T-helper 17 cell (primary cell): Measurements from ENCODE around the gene FOS. TPM values are rescaled to one million over a fixed set of nuclear protein-coding genes. Genes with fewer than 3 reads are reported as not detected.
"Not testable (repeated sequence)": the region's sequence is repeated elsewhere in the genome, so short reads cannot be mapped to it uniquely, and the experiment has no call there.

Source experiments
- ATAC-seq: fragments of 150-1000 bp; cut with Tn5 transposase; 2 replicates; pipeline ENCODE4 v1.10.0; 2021; ENCODE audit warnings: mild to moderate bottlenecking, moderate library complexity
- DNase-seq, 3 donors: peaks; one replicate each; pipeline versions ENCODE4 v3.0.0 to v3.0.0-alpha.2; 2020 to 2021
- H3K9me3 ChIP-seq: one replicate; pipeline ENCODE4 v1.7.0; 2013; ENCODE audit warnings: low read length, mild to moderate bottlenecking; ENCODE audit not compliant: control insufficient read depth, poor library complexity, severe bottlenecking
- H3K27ac Mint-ChIP-seq: one replicate; pipeline ENCODE4 v1.8.0; 2022; ENCODE audit warnings: mild to moderate bottlenecking, moderate library complexity, mixed read lengths
- H3K27me3 Mint-ChIP-seq: one replicate; pipeline ENCODE4 v1.8.0; 2022; ENCODE audit warnings: mixed read lengths
- H3K36me3 Mint-ChIP-seq: one replicate; pipeline ENCODE4 v1.8.0; 2022; ENCODE audit warnings: low read depth, mixed read lengths
- H3K4me1 Mint-ChIP-seq: one replicate; pipeline ENCODE4 v1.8.0; 2022; ENCODE audit warnings: mild to moderate bottlenecking, mixed read lengths
- H3K4me3 Mint-ChIP-seq: one replicate; pipeline ENCODE4 v1.8.0; 2022; ENCODE audit warnings: mild to moderate bottlenecking, moderate library complexity, mixed read lengths
- total RNA-seq, 4 donors: library from RNA in 2 of 4; stranded (reverse) in 2 of 4; gene quantifications; one replicate each; pipeline ENCODE4 v1.2.3 and lab custom pipeline; 2022 to 2026

FOS gene
- total RNA-seq, 2 donors from 2014 or later, result 2,179 to 4,074 TPM

DNA sequence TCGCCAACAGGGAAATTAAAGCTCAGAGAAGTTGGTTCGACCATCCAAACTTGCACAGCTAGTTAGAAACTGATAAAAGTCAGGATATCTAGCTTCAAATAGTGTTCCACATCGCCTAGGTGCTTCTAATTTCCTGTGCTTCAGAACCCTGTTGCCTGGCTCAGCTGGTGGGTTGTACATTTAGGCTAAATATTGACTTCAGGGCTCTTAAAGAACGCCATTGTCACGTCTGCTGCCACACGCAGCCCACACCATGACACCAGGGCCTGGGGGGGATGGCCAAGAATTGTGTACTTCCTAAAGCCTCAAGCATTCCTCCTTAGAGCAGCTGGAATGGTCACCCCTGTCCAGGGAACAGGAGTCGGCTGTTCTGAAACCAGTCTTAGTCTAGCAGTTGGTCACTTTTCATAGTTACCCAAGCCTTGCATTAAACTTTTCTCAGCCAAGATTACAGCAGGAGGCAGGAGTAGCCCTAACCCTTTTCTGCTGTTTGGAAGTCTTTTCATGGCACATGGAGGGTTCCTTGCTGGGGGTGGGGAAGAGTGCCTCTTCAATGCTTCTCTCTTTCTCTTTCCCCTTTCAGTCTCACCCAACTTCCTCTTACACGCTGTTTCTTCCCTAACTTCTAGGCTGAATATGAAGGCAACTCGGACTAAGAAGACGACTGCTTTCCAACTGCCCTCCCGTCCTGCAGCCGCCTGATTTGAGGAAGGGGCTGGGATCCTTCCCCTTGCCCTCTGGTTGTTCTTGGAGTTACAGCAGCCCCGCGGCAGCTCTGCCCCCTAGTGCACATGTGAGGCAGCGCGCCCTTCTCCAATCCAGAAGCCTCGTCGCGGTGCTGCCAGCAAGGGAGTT, 17.1 kb downstream of the FOS start:
- Mint-ChIP-seq H3K4me3 (peak overlapping the region; percentile 97), H3K4me1 (peaks cover 12% of the 10 kb centered on the region), H3K36me3 (no peaks in the 10 kb centered on the region), H3K27ac (peak overlapping the region; percentile 96), H3K27me3 (no peaks in the 10 kb centered on the region)
- ATAC-seq (peak; percentile 48), DNase-seq (peak; percentile 64 to 77 (median 67))
- H3K9me3 ChIP-seq, result no peaks in the 10 kb centered on the region

DNA sequence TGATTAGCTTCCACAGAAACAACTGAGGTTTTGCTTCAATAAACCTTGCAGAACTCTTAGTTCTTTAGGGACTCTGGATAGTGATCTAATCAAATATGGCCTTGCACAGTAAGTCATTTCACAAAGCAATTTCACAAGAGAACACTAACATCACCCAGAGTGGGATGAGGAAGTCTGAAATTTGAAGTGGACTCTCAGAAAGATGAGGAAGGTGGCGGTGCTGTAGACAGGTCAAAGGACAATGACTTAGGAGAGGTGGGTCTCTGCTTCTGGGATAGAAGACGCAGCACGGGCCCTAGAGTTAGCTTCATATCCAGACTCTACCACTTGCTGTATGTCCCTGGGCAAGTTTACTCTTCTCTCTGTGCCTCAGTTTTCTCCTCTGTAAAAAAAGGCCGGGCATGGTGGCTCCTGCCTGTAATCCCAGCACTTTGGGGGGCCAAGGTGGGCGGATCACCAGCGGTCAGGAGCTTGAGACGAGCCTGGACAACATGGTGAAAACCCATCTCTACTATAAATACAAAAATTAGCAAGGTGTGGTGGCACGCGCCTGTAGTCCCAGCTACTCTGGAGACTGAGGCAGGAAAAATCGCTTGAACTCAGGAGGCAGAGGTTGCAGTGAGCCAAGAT, 18.9 kb downstream of the FOS start:
- no peaks in the 10 kb centered on the region for H3K36me3 Mint-ChIP-seq

DNA sequence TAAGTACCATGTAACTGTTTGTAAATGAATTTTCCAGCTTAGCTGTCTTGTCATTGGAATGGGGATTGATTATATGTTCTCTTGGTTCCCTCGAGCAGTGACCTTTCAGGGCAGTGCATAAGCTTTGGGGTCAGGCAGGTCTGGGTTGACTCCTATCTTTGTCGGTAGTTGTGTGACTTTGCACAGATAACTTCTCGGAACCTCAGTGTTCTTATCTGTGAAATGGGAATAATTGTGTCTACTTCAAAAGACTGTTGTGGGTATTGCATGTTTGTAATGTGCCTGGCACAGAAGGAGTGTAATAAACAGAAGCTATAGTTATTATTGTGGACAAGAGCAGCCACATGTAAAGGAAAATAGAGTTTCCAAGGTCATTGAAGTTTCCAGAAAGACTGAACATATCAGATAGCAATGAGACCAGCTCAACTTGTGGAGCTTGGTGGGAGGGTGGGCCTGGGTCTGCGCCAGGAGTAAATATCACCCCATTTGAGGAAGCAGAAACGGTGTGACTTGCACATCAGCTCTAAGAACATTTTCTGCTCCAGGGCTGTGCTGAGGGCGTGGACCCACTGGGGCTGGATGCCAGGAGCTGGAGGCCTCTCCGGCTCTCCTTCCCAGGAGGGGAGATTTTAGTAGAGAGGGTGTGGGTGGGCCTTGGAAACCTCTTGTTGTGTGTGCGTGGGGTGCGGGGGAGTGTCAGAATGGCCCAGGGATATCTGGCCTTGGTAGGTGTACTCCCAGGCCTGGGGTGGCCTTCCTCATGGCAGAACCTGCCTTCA, 19.7 kb downstream of the FOS start:
- Mint-ChIP-seq H3K27ac (peak overlapping the region; percentile 34), H3K36me3 (no peaks in the 10 kb centered on the region), H3K4me1 (peaks cover 15% of the 10 kb centered on the region), H3K27me3 (no peaks in the 10 kb centered on the region), H3K4me3 (no peak overlapping the region)
- ATAC-seq, result no peak
- H3K9me3 ChIP-seq, result no peaks in the 10 kb centered on the region
- DNase-seq, result no peak

More for the DNA sequence above, 18.9 kb downstream of the FOS start:
- H3K27me3 Mint-ChIP-seq, result no peaks in the 10 kb centered on the region
- H3K4me1 Mint-ChIP-seq, result peaks cover 15% of the 10 kb centered on the region
- no peak overlapping the region for H3K27ac Mint-ChIP-seq
- no peaks in the 10 kb centered on the region for H3K9me3 ChIP-seq
- DNase-seq (no peak), ATAC-seq (no peak)
- no peak overlapping the region for H3K4me3 Mint-ChIP-seq

DNA sequence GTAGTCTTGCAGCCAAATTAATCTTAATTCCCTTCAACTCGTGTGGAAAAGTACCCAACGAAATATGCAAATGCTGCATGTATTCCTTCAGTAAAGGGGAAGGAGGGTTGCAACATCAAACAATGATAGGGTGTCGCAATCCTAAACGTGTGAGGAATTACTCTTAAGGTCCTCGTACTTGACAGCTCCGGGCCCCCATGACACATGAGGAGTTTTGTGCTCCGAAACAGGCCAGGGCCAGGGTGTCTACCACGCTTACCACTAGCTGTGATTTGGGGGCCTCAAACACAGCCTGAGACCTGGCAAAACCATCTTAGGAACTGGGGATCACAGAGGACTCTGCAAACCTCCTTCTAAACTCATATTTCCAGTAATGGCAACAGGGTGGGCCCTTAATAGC, 20.4 kb downstream of the FOS start:
- no peaks in the 10 kb centered on the region for H3K9me3 ChIP-seq
- peaks cover 18% of the 10 kb centered on the region for H3K4me1 Mint-ChIP-seq
- no peaks in the 10 kb centered on the region for H3K27me3 Mint-ChIP-seq
- peak overlapping the region; percentile 34 for H3K27ac Mint-ChIP-seq
- no peak for ATAC-seq
- H3K4me3 Mint-ChIP-seq, result no peak overlapping the region
- no peaks in the 10 kb centered on the region for H3K36me3 Mint-ChIP-seq
- DNase-seq, result no peak

DNA sequence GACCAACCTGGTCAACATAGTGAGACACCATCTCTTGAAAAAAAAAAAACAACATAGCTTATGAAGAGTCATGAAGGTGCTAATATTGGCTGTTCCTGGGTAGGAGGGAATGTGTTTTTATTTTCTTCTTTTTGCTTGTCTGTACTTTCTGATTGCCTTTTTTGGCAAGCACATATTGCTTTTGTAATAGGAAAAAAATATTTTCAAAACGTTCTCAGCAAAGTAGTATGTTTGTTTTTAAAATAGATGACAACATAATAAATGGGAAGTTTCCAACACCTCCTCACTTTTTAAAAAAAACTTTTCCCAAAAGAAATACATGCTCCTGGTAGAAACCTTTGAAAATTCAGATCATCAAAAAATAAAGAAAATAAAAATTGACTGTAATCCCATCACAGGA, 20.9 kb downstream of the FOS start:
- H3K4me1 Mint-ChIP-seq, result peaks cover 18% of the 10 kb centered on the region
- H3K9me3 ChIP-seq, result no peaks in the 10 kb centered on the region
- no peak overlapping the region for H3K4me3 Mint-ChIP-seq
- H3K27me3 Mint-ChIP-seq, result no peaks in the 10 kb centered on the region
- H3K36me3 Mint-ChIP-seq, result no peaks in the 10 kb centered on the region
- ATAC-seq (no peak), DNase-seq (no peak)
- no peak overlapping the region for H3K27ac Mint-ChIP-seq

DNA sequence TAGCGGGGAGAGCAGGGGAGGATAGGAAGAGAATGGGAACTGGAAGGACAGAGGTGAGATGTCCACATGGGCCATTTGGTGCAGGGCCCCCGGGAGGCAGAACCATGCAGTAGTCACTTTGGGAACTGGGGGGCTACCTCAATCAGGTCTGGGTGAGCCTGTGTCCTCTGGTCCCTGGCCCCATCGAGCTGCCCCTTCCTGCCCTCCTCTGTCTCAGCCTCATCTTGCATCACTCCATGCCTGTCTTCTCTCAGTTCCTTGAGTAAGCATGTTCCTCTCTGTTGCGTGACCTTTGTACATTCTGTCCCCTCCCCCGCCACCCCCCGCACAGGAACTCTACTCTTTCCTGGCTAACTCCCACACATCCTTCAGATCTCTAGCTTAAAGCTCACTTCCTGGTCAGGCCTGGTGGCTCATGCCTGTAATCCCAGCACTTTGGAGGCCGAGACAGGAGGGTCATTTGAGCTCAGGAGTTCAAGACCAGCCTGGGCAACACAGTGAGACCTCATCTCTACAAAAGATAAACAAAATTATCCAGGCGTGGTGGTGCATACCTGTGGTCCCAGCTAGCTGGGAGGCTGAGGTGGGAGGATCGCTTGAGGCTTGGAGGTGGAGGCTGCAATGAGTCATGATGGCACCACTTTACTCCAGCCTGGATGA, 23.2 kb downstream of the FOS start:
- no peaks in the 10 kb centered on the region for H3K9me3 ChIP-seq
- DNase-seq (no peak), ATAC-seq (no peak)
- Mint-ChIP-seq H3K36me3 (no peaks in the 10 kb centered on the region), H3K4me1 (peaks cover 6% of the 10 kb centered on the region), H3K27me3 (no peaks in the 10 kb centered on the region), H3K4me3 (no peak overlapping the region), H3K27ac (no peak overlapping the region)

DNA sequence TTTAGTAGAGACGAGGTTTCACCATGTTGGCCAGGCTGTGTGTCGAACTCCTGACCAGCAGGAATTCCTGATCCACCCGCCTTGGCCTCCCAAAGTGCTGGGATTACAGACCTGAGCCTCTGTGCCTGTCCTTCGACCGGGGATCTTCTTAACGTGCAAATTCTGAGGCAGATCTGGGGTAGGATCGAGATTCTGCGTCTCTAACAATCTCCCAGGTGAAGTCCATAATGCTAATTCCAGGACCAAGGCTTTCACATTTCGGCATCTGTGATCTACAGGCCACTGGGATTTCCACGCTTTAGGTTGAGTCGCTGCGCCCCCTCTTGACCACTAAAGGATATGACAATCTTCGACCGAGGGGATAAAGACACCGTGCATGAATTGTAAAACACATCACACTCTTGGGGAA, 24.8 kb downstream of the FOS start:
- Mint-ChIP-seq H3K4me3 (no peak overlapping the region), H3K4me1 (peaks cover 9% of the 10 kb centered on the region)

DNA sequence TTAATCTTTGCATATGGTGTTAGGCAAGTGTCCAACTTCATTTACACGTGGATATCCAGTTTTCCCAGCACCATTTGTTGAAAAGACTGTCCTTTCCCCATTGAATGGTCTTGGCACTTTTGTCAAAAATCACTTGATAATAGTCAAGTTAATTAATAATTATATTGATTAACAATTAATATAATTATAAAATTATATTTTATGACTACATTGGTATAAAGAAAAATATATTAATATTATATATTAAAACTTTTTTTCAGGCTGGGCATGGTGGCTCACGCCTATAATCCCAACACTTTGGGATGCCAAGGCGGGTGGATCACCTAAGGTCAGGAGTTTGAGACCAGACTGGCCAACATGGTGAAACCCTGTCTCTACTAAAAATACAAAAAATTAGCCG, 27.8 kb downstream of the FOS start:
- not testable (repeated sequence) for H3K9me3 ChIP-seq, H3K27ac Mint-ChIP-seq, DNase-seq, ATAC-seq, H3K4me3 Mint-ChIP-seq, H3K36me3 Mint-ChIP-seq, H3K27me3 Mint-ChIP-seq, H3K4me1 Mint-ChIP-seq

More for the DNA sequence above, 24.8 kb downstream of the FOS start:
- peaks cover 6% of the 10 kb centered on the region for H3K27me3 Mint-ChIP-seq
- no peak overlapping the region for H3K27ac Mint-ChIP-seq
- no peaks in the 10 kb centered on the region for H3K9me3 ChIP-seq
- no peaks in the 10 kb centered on the region for H3K36me3 Mint-ChIP-seq
- ATAC-seq (peak; percentile 82), DNase-seq (peak; percentile 34 to 48 (median 39))

DNA sequence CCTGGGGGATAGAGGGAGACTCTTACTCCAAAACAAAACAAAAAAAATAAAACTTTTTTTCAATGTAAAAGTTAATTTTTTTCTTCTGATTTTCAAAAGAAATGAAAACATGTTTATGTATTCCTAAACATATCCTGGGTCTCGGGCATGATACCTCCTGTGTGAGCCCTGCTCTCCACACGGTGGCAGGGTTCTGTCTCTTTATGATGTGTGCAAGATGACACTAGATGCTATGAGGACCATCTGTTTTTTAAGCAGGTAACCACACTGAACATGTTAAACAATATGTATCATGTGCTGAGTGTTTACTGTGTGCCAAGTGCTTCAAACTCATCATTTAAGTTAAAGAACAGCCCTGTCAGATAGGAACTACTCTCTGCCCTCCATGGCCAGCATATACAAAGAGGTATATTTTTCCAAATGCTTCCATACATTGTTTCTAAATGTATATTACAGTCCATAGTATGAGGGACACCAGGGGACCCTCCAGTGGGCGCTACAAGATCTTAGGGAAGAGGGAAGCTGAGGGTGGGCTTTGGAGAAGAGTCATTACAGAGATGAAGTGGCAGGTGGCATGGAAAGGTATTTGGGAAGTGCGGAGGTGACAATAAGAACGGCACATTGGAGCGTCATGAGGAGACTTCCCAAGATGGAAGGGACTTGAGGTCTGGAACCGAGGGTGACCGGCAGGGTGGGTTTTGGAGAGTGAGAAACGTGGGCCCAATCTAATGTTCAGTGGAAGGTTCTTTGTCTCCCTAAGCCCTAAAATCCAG, 28.5 kb downstream of the FOS start:
- Mint-ChIP-seq H3K4me1 (peaks cover 10% of the 10 kb centered on the region), H3K27me3 (peaks cover 6% of the 10 kb centered on the region), H3K36me3 (no peaks in the 10 kb centered on the region), H3K27ac (no peak overlapping the region), H3K4me3 (no peak overlapping the region)
- ATAC-seq (peak; percentile 47), DNase-seq (no peak)
- H3K9me3 ChIP-seq, result no peaks in the 10 kb centered on the region

DNA sequence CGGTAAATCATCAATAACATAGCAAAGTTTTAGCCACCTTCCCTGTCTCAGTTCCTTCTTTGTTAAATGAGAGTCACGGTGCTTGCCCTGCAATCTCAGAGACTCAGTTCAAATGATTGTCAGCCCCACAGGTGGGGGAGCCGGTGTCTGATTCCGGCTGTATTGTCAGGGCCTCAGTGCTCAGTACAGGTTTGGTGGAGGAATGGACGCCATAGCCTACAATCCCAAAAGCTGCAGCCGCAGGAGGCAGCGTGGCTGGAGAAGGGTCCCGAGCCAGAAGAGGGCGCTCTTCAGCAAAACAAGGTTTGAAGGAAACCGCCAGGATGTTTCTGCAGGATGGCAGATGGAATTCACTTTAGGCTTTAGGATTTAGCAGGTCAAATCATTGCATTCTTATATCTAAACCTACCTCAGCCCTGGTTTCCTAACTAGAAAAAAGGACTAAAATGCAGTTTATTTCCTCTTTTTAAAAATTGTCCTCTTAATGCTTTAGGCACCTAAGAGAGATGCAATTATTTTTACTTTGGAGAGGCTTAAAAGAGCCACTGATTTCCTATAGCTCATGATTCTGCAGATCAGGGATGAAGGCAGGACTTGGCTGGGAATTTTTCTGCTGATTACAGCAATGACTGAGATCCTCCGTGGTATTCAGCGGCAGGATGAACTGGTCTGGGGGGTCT, 29.2 kb downstream of the FOS start:
- H3K9me3 ChIP-seq, result no peaks in the 10 kb centered on the region
- no peaks in the 10 kb centered on the region for H3K36me3 Mint-ChIP-seq
- DNase-seq, result peak; percentile 51 to 64 (median 55)
- peaks cover 6% of the 10 kb centered on the region for H3K27me3 Mint-ChIP-seq
- peaks cover 10% of the 10 kb centered on the region for H3K4me1 Mint-ChIP-seq
- H3K27ac Mint-ChIP-seq, result no peak overlapping the region
- peak; percentile 72 for ATAC-seq
- H3K4me3 Mint-ChIP-seq, result no peak overlapping the region

DNA sequence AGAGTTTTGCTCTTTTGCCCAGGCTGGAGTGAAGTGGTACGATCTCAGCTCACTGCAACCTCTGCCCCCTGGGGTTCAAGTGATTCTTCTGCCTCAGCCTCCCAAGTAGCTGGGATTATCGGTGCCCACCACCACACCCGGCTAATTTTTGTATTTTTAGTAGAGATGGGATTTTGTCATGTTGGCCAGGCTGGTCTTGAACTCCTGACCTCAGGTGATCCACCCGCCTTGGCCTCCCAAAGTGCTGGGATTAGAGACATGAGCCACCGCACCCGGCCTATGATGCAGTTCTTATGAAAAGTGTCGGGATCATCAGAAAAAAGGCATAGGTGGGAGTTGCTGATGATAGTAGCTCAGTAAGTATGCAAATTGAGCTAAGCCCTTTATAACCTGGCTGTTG, 30.4 kb downstream of the FOS start:
- ATAC-seq, H3K4me1 Mint-ChIP-seq, H3K4me3 Mint-ChIP-seq, H3K9me3 ChIP-seq, H3K27me3 Mint-ChIP-seq, H3K27ac Mint-ChIP-seq, H3K36me3 Mint-ChIP-seq, DNase-seq: not testable (repeated sequence)

DNA sequence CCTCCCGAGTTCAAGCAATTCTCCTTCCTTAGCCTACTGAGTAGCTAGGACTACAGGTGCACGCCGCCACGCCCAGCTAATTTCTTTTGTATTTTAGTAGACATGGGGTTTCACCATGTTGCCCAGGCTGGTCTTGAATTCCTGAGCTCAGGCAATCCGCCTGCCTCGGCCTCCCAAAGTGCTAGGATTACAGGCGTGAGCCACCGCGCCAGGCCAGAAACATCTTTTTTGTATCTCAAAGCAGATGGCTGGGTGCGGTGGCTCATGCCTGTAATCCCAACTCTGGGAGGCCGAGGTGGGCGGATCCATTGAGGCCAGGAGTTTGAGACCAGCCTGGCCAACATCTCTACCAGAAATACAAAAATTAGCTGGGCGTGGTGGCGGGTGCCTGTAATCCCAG, 30.9 kb downstream of the FOS start:
- H3K9me3 ChIP-seq, H3K36me3 Mint-ChIP-seq, DNase-seq, H3K4me3 Mint-ChIP-seq, ATAC-seq, H3K27me3 Mint-ChIP-seq, H3K27ac Mint-ChIP-seq, H3K4me1 Mint-ChIP-seq: not testable (repeated sequence)
